OCI-LY7 (cell line): ENCODE measurements around the gene RPL38. TPM values are rescaled to one million over a fixed set of nuclear protein-coding genes. Genes with fewer than 3 reads are reported as not detected.
A peak's percentile ranks its signal among the peaks of the same experiment; 100 is the strongest.

Source experiments
- Bru-seq: library from RNA; stranded (reverse); fragments of 400-500 nt; gene quantifications from one replicate; lab custom pipeline; 2021; lab: Mats Ljungman, UMichigan
- BruChase-seq, 2 experiments: library from RNA; stranded (reverse); fragments of 400-500 nt; gene quantifications; one replicate each; lab custom pipeline; 2021; lab: Mats Ljungman, UMichigan
- BruUV-seq: library from RNA; stranded (reverse); fragments of 400-500 nt; replicated peaks from 2 replicates; lab custom pipeline; 2021; lab: Mats Ljungman, UMichigan
- CTCF ChIA-PET: fragments of 300-600 bp; sonication (Branson Sonifier 250); formaldehyde crosslinking; loops from one replicate; lab custom pipeline; 2022; ENCODE audit warnings: antibody characterized with exemption; ENCODE audit not compliant: unreplicated experiment; lab: Charles Lee
- POLR2A ChIA-PET: fragments of 300-600 bp; sonication (Branson Sonifier 250); formaldehyde crosslinking; loops from one replicate; lab custom pipeline; 2022; ENCODE audit warnings: antibody characterized with exemption; lab: Charles Lee
- DNase-seq: peaks from one replicate; pipeline ENCODE4 v3.0.0-alpha.2; 2015; ENCODE audit warnings: low spot score
- H2AFZ ChIP-seq: fragments of 200-600 bp; sonication (generic), shearing (Covaris generic); 2 replicates; pipeline ENCODE4 v1.6.1; 2014; ENCODE audit warnings: mild to moderate bottlenecking, antibody characterized with exemption, low read length, moderate library complexity
- H3K27ac ChIP-seq: fragments of 200-600 bp; sonication (generic); 2 replicates; pipeline ENCODE4 v1.5.1; 2014; ENCODE audit warnings: mixed run types, low read depth, mild to moderate bottlenecking, moderate library complexity, low read length, inconsistent platforms; ENCODE audit not compliant: poor library complexity, severe bottlenecking
- H3K36me3 ChIP-seq: fragments of 200-600 bp; sonication (generic); 2 replicates; pipeline ENCODE4 v1.6.1; 2014; ENCODE audit warnings: mild to moderate bottlenecking, antibody characterized with exemption, low read length, moderate library complexity, mixed read lengths; ENCODE audit not compliant: insufficient read depth
- H3K4me1 ChIP-seq: fragments of 200-600 bp; sonication (generic); 2 replicates; pipeline ENCODE4 v1.5.1; 2014; ENCODE audit warnings: mild to moderate bottlenecking, low read length; ENCODE audit not compliant: insufficient read depth, poor library complexity, severe bottlenecking
- H3K4me2 ChIP-seq: fragments of 200-600 bp; sonication (generic); 2 replicates; pipeline ENCODE4 v1.6.1; 2014; ENCODE audit warnings: mild to moderate bottlenecking, low read length
- H3K4me3 ChIP-seq: fragments of 200-600 bp; sonication (generic); 2 replicates; pipeline ENCODE4 v1.5.1; 2014; ENCODE audit warnings: mild to moderate bottlenecking, low read depth, low read length; ENCODE audit not compliant: poor library complexity, severe bottlenecking
- H3K79me2 ChIP-seq: fragments of 200-600 bp; sonication (generic); 2 replicates; pipeline ENCODE4 v1.6.1; 2016; ENCODE audit warnings: low read depth, mild to moderate bottlenecking, low read length, moderate library complexity, mixed read lengths; ENCODE audit not compliant: insufficient read depth
- H3K9me2 ChIP-seq: fragments of 200-600 bp; sonication (generic); 2 replicates; pipeline ENCODE4 v1.6.1; 2016; ENCODE audit warnings: mild to moderate bottlenecking, low read length, mixed read lengths; ENCODE audit not compliant: insufficient read depth
- H3K9me3 ChIP-seq: fragments of 200-600 bp; sonication (generic); 2 replicates; pipeline ENCODE4 v1.6.1; 2014; ENCODE audit warnings: mild to moderate bottlenecking, mixed run types, low read length, mixed read lengths
- H4K20me1 ChIP-seq: fragments of 200-600 bp; sonication (generic); 2 replicates; pipeline ENCODE4 v1.6.1; 2014; ENCODE audit warnings: mild to moderate bottlenecking, antibody characterized with exemption, low read length, moderate library complexity, mixed read lengths; ENCODE audit not compliant: insufficient read depth
- CTCF ChIP-seq: fragments of 200-600 bp; sonication (generic); conservative IDR thresholded peaks from 2 replicates; pipeline ENCODE4 v1.5.1; 2014; ENCODE audit warnings: mild to moderate bottlenecking, antibody characterized with exemption, low read length, moderate library complexity, mixed read lengths
- EZH2phosphoT487 ChIP-seq: fragments of 200-600 bp; sonication (generic); IDR thresholded peaks from 2 replicates; pipeline ENCODE4 v1.6.1; 2018; ENCODE audit warnings: low read depth, borderline replicate concordance, mild to moderate bottlenecking, mixed run types, antibody characterized with exemption, low read length, moderate library complexity, mixed read lengths
- intact Hi-C: fragments of 100-400 bp; cut with micrococcal nuclease; formaldehyde crosslinking; loops from one replicate; pipeline ENCODE4 v1.10.0; 2022; ENCODE audit not compliant: unreplicated experiment
- long read RNA-seq: library from polyadenylated mRNA; stranded (forward); transcript quantifications from one replicate; pipeline ENCODE4 v2.0.0, GENCODE V29; 2022
- total RNA-seq, 2 experiments: library from RNA; depleted of rRNA in 1 of 2; stranded (reverse); fragments of >200 nt in 1 of 2; shearing (Covaris generic) in 1 of 2; gene quantifications; 2 replicates each; pipeline ENCODE4 v1.2.3, GENCODE V29; 2014 to 2022

Gene RPL38
- total RNA-seq (2014; rRNA removed; shearing (Covaris generic)) (4,732 and 5,467 TPM in 2 replicates), total RNA-seq (2022) (1,845 and 1,913 TPM in 2 replicates), Bru-seq, nascent RNA (percentile 99 among the genes with signal in this experiment), BruChase-seq, experiment 1, labeled RNA remaining after a 6-hour chase (percentile 96 among the genes with signal in this experiment), BruChase-seq, experiment 2, labeled RNA remaining after a 2-hour chase (percentile 93 among the genes with signal in this experiment)
- long read RNA-seq, transcript RPL38-201 (5 exons, 1,170 nt): major isoform, 360 of 430 reads
- long read RNA-seq, transcript RPL38-202 (5 exons, 431 nt): minor isoform, 45 of 430 reads
- long read RNA-seq, transcript RPL38-206 (4 exons, 532 nt): minor isoform, 14 of 430 reads
- long read RNA-seq, partial matches to known transcripts: 6 of 430 reads
- long read RNA-seq, other reads (novel, unspliced or antisense): 4 of 430 reads

GRCh38 chr17:74203439-74204240 is at the start of gene RPL38:
RPL38 (plus strand) TSS chr17:74203678; CDS start chr17:74203956, 278 bp downstream.
- DNase-seq: peak; percentile 99
- Histone ChIP-seq H3K4me2 (peak within 1 kb of the TSS; percentile 84), H2AFZ (no peak within 1 kb of the TSS), H3K9me2 (no peaks in the 10 kb centered on the region), H3K9me3 (no peaks in the 10 kb centered on the region), H3K79me2 (peaks cover 49% of the 10 kb centered on the region), H3K4me1 (peaks cover 34% of the 10 kb centered on the region), H3K36me3 (peaks cover 51% of the 10 kb centered on the region), H4K20me1 (peaks cover 31% of the 10 kb centered on the region; the same call in 1 of the 2 replicates), H3K4me3 (peak within 1 kb of the TSS; percentile 93), H3K27ac (peak within 1 kb of the TSS; percentile 64)
- intact Hi-C loops: no loop called here
- CTCF ChIA-PET: interaction anchor here (0.6 to 1.2 kb wide), 7 partner anchors 9 to 972 kb away, joined by 3 to 9 read pairs (median 3); partner anchors contain the start of gene TTYH2
- TF ChIP-seq CTCF (peak; percentile 98), EZH2phosphoT487 (no peak)
- TSS peak; percentile 79 for BruUV-seq
- POLR2A ChIA-PET: interaction anchor here (0.6 to 0.7 kb wide), 3 partner anchors 25 to 235 kb away, joined by 3 to 4 read pairs (median 3); no protein-coding TSS in a partner anchor

GRCh38 chr17:74153821-74154430 is 49.6 kb upstream of the RPL38 start:
- Histone ChIP-seq H3K4me2 (no peak overlapping the region), H3K36me3 (no peaks in the 10 kb centered on the region), H3K9me3 (no peaks in the 10 kb centered on the region), H4K20me1 (no peaks in the 10 kb centered on the region), H3K79me2 (no peaks in the 10 kb centered on the region), H3K27ac (no peak overlapping the region), H3K9me2 (no peaks in the 10 kb centered on the region), H3K4me3 (no peak overlapping the region), H3K4me1 (no peaks in the 10 kb centered on the region), H2AFZ (no peak overlapping the region)
- TF ChIP-seq EZH2phosphoT487 (no peak), CTCF (no peak)
- no peak for DNase-seq
- CTCF ChIA-PET: no interaction called here
- BruUV-seq: no TSS peak
- intact Hi-C loops: no loop called here
- POLR2A ChIA-PET: no interaction called here
